ENCODE data around the gene MAT2A. TPM values are rescaled to one million over a fixed set of nuclear protein-coding genes. Genes with fewer than 3 reads are reported as not detected.

Gene MAT2A
- total and polyA plus RNA-seq, 9 of the 15 experiments (the other 6 are each of a cell fraction or from before 2014, with no cell fraction given) = 130 to 1,027 (median 240) TPM

DNA sequence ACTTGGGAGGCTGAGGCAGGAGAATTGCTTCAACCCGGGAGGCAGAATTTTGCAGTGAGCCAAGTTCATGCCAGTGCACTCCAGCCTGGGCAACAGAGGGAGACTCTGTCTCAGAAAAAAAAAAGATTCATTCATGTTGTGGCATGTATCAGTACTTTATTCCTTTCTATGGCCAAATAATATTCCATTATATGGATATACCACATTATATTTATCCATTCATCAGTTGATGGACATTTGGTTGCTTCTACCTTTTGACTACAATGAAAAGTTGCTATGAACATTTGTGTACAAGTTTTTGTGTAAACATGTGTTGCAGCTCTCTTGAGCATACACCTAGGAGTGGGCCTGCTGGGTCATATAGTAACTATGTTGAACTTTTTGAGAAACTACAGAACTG is 9.2 kb upstream of the MAT2A start:
- DNase-seq (ENCODE audit: extremely low read depth in 1 of 4, low spot score in 3 of 4) (no peak), ATAC-seq (no peak), FAIRE-seq (no peak)
- CTCF ChIA-PET (ENCODE audit: low intra/inter-chr PET ratio) = no interaction called here
- no peak overlapping the region for H3K27ac ChIP-seq (ENCODE audit: extremely low read depth, low read depth, low read length)
- no peak overlapping the region for H3K9ac ChIP-seq (ENCODE audit: insufficient read depth in 1 of 2, low read depth in 2 of 2, low read length in 2 of 2)
- H3K4me1 ChIP-seq (replicated peaks in 1 of 2; ENCODE audit: control insufficient read depth in 2 of 2, insufficient read depth in 2 of 2, low read length in 2 of 2) = peaks cover 7 to 8% of the 10 kb centered on the region in 2 experiments; a peak in 4 of 5 replicates
- no peaks in the 10 kb centered on the region for H3K79me2 ChIP-seq (ENCODE audit: control insufficient read depth, insufficient read depth, low read length)
- BruUV-seq (replicated peaks) = no TSS peak
- H3K4me3 ChIP-seq = no peak overlapping the region
- 38% methylated on average over 1 of the region's 1 CpG for WGBS (ENCODE audit: insufficient coverage, low coverage, missing lambda C conversion rate)
- H3K9me1 ChIP-seq (ENCODE audit: control insufficient read depth, insufficient read depth, low read length) = no peaks in the 10 kb centered on the region
- H3K36me3 ChIP-seq (ENCODE audit: control insufficient read depth, insufficient read depth, low read length) = no peaks in the 10 kb centered on the region
- no peak overlapping the region for H3K4me2 ChIP-seq (ENCODE audit: insufficient read depth, low read length)
- no peaks in the 10 kb centered on the region for H3K27me3 ChIP-seq (ENCODE audit: control insufficient read depth in 2 of 2, insufficient read depth in 2 of 2, low read length in 2 of 2)
- POLR2A ChIA-PET = interaction anchor here (0.6 to 2.4 kb wide), 4 partner anchors 9 to 103 kb away, joined by 3 to 18 read pairs (median 4); partner anchors contain the start of gene MAT2A
- no peaks in the 10 kb centered on the region for H4K20me1 ChIP-seq (replicated peaks; ENCODE audit: control insufficient read depth, insufficient read depth, low read length)
- intact Hi-C loops (cut with micrococcal nuclease) = no loop called here
- no peak overlapping the region for H2AFZ ChIP-seq (ENCODE audit: low read depth, low read length)
- in situ Hi-C loops (cut with MboI) = no loop called here
- TF ChIP-seq ETS2 (tag; IDR thresholded peaks at IDR 0.05; ENCODE audit: borderline replicate concordance, poor library complexity, severe bottlenecking) (no peak), NFIC (IDR thresholded peaks at IDR 0.05) (no peak), BHLHE40 (IDR thresholded peaks at IDR 0.05; ENCODE audit: low read length) (no peak), CSDE1 (IDR thresholded peaks at IDR 0.05) (no peak), MCM7 (IDR thresholded peaks at IDR 0.05) (no peak), HDGF (IDR thresholded peaks at IDR 0.05) (no peak), NONO (IDR thresholded peaks at IDR 0.05; ENCODE audit: low read depth in 2 of 2, low read length in 1 of 2) (no peak)
- TF ChIP-seq, protein P1, sequence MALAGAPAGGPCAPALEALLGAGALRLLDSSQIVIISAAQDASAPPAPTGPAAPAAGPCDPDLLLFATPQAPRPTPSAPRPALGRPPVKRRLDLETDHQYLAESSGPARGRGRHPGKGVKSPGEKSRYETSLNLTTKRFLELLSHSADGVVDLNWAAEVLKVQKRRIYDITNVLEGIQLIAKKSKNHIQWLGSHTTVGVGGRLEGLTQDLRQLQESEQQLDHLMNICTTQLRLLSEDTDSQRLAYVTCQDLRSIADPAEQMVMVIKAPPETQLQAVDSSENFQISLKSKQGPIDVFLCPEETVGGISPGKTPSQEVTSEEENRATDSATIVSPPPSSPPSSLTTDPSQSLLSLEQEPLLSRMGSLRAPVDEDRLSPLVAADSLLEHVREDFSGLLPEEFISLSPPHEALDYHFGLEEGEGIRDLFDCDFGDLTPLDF (CRISPR knock-in tag; IDR thresholded peaks at IDR 0.05) = no peak
- TF ChIP-seq, protein P2, sequence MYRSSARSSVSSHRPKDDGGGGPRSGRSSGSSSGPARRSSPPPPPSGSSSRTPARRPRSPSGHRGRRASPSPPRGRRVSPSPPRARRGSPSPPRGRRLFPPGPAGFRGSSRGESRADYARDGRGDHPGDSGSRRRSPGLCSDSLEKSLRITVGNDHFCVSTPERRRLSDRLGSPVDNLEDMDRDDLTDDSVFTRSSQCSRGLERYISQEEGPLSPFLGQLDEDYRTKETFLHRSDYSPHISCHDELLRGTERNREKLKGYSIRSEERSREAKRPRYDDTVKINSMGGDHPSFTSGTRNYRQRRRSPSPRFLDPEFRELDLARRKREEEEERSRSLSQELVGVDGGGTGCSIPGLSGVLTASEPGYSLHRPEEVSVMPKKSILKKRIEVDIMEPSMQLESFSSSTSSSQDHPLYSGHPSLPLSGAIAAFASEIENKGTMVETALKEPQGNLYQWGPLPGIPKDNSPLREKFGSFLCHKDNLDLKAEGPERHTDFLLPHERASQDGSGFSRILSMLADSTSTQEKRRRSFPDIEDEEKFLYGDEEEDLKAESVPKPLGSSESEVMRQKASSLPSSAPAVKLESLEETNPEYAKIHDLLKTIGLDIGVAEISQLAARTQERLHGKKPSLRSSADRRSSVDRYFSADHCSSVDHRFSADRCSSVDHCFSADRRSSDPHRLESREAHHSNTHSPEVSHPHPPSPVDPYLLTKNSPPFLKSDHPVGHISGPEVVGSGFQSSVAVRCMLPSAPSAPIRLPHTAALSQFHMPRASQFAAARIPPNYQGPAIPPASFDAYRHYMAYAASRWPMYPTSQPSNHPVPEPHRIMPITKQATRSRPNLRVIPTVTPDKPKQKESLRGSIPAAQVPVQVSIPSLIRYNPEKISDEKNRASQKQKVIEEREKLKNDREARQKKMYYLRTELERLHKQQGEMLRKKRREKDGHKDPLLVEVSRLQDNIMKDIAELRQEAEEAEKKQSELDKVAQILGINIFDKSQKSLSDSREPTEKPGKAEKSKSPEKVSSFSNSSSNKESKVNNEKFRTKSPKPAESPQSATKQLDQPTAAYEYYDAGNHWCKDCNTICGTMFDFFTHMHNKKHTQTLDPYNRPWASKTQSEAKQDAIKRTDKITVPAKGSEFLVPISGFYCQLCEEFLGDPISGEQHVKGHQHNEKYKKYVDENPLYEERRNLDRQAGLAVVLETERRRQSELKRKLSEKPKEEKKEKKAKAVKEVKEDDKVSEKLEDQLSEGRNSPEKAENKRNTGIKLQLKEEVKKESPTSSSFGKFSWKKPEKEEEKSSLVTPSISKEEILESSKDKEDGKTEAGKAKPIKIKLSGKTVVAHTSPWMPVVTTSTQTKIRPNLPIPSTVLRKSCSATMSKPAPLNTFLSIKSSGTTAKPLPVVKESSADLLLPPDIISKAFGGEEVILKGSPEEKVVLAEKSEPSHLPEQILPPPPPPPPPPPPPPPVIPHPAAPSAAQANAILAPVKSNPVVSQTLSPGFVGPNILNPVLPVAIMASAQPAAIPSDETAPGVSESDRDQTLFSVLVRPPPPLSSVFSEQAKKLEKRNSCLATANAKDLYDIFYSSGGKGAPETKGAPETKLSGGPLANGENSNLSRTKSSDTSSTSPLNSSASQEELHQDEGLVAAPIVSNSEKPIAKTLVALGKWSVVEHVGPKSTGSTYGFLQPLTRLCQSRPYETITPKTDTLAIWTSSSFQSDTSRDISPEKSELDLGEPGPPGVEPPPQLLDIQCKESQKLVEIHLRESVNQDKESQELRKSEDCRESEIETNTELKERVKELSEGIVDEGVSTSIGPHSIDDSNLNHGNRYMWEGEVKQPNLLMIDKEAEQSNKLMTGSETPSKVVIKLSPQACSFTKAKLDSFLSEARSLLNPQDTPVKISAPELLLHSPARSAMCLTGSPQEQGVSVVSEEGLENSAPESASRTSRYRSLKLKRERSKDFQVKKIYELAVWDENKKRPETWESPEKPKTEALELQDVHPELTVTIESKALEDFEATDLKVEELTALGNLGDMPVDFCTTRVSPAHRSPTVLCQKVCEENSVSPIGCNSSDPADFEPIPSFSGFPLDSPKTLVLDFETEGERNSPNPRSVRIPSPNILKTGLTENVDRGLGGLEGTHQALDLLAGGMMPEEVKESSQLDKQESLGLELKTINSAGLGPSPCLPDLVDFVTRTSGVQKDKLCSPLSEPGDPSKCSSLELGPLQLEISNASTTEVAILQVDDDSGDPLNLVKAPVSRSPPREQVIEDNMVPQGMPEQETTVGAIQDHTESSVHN (IDR thresholded peaks at IDR 0.05; ENCODE audit: borderline replicate concordance in 1 of 2, low read depth in 1 of 2) = no peak
- TF ChIP-seq, protein P3, sequence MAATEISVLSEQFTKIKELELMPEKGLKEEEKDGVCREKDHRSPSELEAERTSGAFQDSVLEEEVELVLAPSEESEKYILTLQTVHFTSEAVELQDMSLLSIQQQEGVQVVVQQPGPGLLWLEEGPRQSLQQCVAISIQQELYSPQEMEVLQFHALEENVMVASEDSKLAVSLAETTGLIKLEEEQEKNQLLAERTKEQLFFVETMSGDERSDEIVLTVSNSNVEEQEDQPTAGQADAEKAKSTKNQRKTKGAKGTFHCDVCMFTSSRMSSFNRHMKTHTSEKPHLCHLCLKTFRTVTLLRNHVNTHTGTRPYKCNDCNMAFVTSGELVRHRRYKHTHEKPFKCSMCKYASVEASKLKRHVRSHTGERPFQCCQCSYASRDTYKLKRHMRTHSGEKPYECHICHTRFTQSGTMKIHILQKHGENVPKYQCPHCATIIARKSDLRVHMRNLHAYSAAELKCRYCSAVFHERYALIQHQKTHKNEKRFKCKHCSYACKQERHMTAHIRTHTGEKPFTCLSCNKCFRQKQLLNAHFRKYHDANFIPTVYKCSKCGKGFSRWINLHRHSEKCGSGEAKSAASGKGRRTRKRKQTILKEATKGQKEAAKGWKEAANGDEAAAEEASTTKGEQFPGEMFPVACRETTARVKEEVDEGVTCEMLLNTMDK (IDR thresholded peaks at IDR 0.05; ENCODE audit: borderline replicate concordance, insufficient read depth, low read depth, low read length, poor library complexity, severe bottlenecking) = no peak
- H3K9me3 ChIP-seq (replicated peaks; ENCODE audit: control insufficient read depth, insufficient read depth, low read depth, low read length) = no peaks in the 10 kb centered on the region

All from K562 (cell line).